LNCAP (cell line): ENCODE results near the gene MSMP.

ENCODE experiments used
- CTCF ChIP-seq: fragments of 450-650 bp; IDR thresholded peaks from 2 replicates; pipeline ENCODE4 v1.5.1; 2017; ENCODE audit warnings: mild to moderate bottlenecking

MSMP gene

DNA sequence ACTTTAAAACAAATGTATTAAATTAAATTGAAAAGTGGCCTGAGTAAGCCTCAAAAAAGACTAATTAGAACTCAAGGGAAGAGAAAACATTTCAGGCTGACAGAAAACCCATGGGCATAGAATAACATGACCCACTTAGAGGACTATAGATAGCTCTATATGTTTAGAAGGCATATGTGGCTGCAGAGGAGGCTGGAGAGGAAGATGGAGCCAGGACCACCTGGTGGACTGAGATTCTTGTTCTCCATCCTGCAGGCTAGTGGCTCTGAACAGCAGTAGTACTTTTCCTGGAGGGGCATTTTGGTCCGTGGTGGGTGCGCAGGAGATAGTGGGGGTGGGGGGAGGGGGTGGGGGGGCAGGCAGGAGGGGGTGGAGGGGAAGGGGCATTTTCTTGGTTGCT, 27.0 kb upstream of the MSMP start:
- TF ChIP-seq CTCF: no peak

GRCh38 chr9:35778496-35778895, 24.4 kb upstream of the MSMP start:
- no peak for TF ChIP-seq CTCF

DNA sequence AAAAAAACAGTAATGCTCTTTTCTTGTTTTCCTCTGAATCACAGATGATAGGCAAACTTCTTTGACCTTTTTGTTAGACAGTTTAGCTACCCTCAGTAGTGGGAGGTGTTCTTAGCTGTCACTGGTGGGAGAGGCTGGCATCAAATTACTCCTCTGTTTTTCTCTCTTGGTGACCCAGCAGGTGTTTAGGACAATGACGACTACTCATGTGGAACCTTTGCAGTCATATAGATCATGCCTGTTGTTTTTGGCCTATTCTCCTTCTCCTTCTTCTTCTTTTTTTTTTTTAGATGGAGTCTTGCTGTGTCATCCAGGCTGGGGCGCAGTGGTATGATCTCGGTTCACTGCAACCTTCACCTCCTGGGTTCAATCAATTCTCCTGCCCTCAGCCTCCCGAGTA, 21.9 kb upstream of the MSMP start:
- TF ChIP-seq CTCF: no peak

- TF ChIP-seq CTCF: no peak
Measured at GRCh38 chr9:35774907-35775635, 21.0 kb upstream of the MSMP start.

DNA sequence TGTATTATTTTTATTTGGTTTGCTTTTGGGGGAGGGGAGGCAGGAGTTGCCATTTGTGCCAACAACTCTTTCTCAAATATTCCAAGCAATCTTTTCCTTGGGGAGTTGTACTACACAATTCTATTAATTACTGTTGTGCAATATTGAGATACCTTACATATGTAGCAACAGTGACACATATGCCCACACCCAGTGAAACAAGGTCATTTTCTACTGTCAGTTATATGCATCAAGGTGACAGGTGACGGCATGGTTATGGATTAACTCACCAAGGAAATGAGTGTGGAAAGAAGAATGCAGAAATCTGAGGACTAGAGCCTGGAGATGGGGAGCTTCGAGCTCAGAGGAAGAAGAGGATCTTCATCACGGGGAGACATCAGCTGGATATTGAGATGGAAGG, 17.9 kb upstream of the MSMP start:
- no peak for TF ChIP-seq CTCF

- no peak for TF ChIP-seq CTCF
Measured at GRCh38 chr9:35771534-35771933, 17.5 kb upstream of the MSMP start.

GRCh38 chr9:35771075-35771433, 17.0 kb upstream of the MSMP start:
- no peak for TF ChIP-seq CTCF

GRCh38 chr9:35769763-35770162, 15.7 kb upstream of the MSMP start:
- TF ChIP-seq CTCF: no peak
